ENCODE measurements around the gene KNSTRN. TPM values are rescaled to one million over a fixed set of nuclear protein-coding genes. Genes with fewer than 3 reads are reported as not detected.

The KNSTRN gene
- total and polyA plus RNA-seq, 7 donors, result 5.0 to 18.9 (median 6.8) TPM

DNA sequence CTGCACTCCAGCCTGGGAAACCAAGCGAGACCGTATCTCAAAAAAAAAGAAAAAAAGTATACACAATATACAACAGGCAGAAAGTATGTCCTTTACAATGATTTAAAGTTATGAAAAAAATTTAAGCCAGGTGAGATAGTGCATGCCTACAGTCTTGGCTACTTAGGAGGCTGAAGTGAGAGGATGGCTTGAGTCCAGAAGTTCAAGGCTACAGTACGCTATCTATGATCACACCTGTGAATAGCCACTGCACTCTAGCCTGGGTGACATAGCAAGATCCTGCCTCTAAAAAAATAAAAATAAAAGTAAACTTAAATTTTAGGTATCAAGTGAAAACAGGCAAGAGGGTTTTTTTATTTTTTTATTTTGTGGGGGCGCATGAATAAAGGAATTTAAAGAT is 3.1 kb upstream of the KNSTRN start:
- Histone ChIP-seq H3K27ac (peak overlapping the region in 2 of 4 donors; percentile 1 to 59), H3K36me3 (no peaks in the 10 kb centered on the region), H3K4me3 (no peak overlapping the region), H3K27me3 (no peaks in the 10 kb centered on the region), H3K9me3 (no peaks in the 10 kb centered on the region), H3K4me1 (peaks cover 0 to 28% (median 18%) of the 10 kb centered on the region in 4 donors)
- no peak for TF ChIP-seq EP300 (IDR thresholded peaks at IDR 0.05)
- TF ChIP-seq POLR2AphosphoS5 (IDR thresholded peaks at IDR 0.05), result no peak
- no peak for TF ChIP-seq POLR2A (IDR thresholded peaks at IDR 0.05)
- TF ChIP-seq, protein P1, sequence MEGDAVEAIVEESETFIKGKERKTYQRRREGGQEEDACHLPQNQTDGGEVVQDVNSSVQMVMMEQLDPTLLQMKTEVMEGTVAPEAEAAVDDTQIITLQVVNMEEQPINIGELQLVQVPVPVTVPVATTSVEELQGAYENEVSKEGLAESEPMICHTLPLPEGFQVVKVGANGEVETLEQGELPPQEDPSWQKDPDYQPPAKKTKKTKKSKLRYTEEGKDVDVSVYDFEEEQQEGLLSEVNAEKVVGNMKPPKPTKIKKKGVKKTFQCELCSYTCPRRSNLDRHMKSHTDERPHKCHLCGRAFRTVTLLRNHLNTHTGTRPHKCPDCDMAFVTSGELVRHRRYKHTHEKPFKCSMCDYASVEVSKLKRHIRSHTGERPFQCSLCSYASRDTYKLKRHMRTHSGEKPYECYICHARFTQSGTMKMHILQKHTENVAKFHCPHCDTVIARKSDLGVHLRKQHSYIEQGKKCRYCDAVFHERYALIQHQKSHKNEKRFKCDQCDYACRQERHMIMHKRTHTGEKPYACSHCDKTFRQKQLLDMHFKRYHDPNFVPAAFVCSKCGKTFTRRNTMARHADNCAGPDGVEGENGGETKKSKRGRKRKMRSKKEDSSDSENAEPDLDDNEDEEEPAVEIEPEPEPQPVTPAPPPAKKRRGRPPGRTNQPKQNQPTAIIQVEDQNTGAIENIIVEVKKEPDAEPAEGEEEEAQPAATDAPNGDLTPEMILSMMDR (IDR thresholded peaks at IDR 0.05), result no peak
- DNase-seq, result no peak
- intact Hi-C loops (cut with DNase I), result no loop called here
- 85 to 95% methylated on average over 4 of the region's 4 CpGs for WGBS, 2 donors

- 12 to 42% methylated on average over 4 of the region's 4 CpGs for WGBS, 2 donors
- intact Hi-C loops (cut with DNase I), result no loop called here
- peak overlapping the region in 3 of 4 donors; percentile 1 to 59 (median 50) for H3K27ac ChIP-seq
- H3K4me1 ChIP-seq, result peaks cover 0 to 28% (median 18%) of the 10 kb centered on the region in 4 donors
- H3K36me3 ChIP-seq, result no peaks in the 10 kb centered on the region
- H3K27me3 ChIP-seq, result no peaks in the 10 kb centered on the region
- TF ChIP-seq POLR2A (IDR thresholded peaks at IDR 0.05) (no peak), POLR2AphosphoS5 (IDR thresholded peaks at IDR 0.05) (peak in 1 of 4 donors; percentile 23), EP300 (IDR thresholded peaks at IDR 0.05) (no peak)
- TF ChIP-seq, protein P1 (IDR thresholded peaks at IDR 0.05), result no peak
- H3K9me3 ChIP-seq, result no peaks in the 10 kb centered on the region
- no peak overlapping the region for H3K4me3 ChIP-seq
- peak; percentile 75 for DNase-seq
Observed at GRCh38 chr15:40379853-40380252, 2.7 kb upstream of the KNSTRN start.

- intact Hi-C loops (cut with DNase I), result no loop called here
- DNase-seq, result no peak
- Histone ChIP-seq H3K27ac (peak overlapping the region in 2 of 4 donors; percentile 50 to 59), H3K9me3 (no peaks in the 10 kb centered on the region), H3K4me3 (no peak overlapping the region), H3K4me1 (peaks cover 0 to 28% (median 18%) of the 10 kb centered on the region in 4 donors), H3K27me3 (no peaks in the 10 kb centered on the region), H3K36me3 (no peaks in the 10 kb centered on the region)
- WGBS, 2 donors, result 96% methylated on average over 10 of the region's 10 CpGs
- TF ChIP-seq POLR2A (IDR thresholded peaks at IDR 0.05) (no peak), EP300 (IDR thresholded peaks at IDR 0.05) (no peak), POLR2AphosphoS5 (IDR thresholded peaks at IDR 0.05) (no peak)
- TF ChIP-seq, protein P1 (IDR thresholded peaks at IDR 0.05), result no peak
Observed at GRCh38 chr15:40380636-40381035, 1.9 kb upstream of the KNSTRN start.

DNA sequence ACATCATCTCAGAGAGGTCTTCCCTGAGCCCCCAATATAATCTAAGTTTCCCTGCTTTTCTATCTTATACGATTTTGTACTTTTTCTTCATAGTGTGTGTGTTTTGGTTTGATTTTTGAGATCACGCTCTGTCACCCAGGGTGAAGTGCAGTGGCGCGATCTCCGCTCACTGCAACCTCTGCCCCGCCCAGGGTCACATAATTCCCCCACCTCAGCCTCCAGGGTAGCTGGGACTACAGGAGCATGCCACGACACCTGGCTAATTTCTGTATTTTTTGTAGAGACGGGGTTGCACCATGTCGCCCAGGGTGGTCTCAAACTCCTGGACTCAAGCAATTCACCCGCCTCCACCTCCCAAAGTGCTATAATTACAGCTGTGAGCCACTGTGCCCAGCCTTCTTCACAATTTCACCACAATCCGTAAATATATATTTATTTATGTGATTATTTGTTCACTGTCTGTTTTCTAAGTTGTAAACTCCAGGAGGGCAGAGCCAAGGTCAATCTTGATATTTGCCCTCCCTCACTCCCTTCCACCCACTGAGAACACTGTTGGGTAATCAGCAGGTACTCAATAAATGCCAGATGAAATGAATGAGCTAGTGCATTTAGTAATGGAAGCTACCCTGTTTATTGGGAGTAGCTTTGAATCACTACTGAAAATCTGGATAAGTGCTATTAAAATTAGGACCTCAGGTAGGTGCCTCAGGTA is 547 bp upstream of the KNSTRN start:
- H3K27ac ChIP-seq, result no peak overlapping the region
- no peak overlapping the region for H3K4me3 ChIP-seq
- DNase-seq, result no peak
- H3K9me3 ChIP-seq, result no peaks in the 10 kb centered on the region
- intact Hi-C loops (cut with DNase I), result no loop called here
- peaks cover 0 to 7% (median 4%) of the 10 kb centered on the region in 4 donors for H3K36me3 ChIP-seq
- H3K4me1 ChIP-seq, result peaks cover 0 to 28% (median 18%) of the 10 kb centered on the region in 4 donors
- H3K27me3 ChIP-seq, result no peaks in the 10 kb centered on the region
- TF ChIP-seq POLR2A (IDR thresholded peaks at IDR 0.05) (no peak), POLR2AphosphoS5 (IDR thresholded peaks at IDR 0.05) (no peak), EP300 (IDR thresholded peaks at IDR 0.05) (no peak)
- TF ChIP-seq, protein P1 (IDR thresholded peaks at IDR 0.05), result no peak
- 85 to 93% methylated on average over 11 of the region's 11 CpGs for WGBS, 2 donors
